HEK293 (cell line): ENCODE results near the gene SYNJ2BP.
A peak's percentile ranks its signal among the peaks of the same experiment; 100 is the strongest.

Source experiments
- PRDM10 ChIP-seq: fragments of 450-650 bp; formaldehyde crosslinking; IDR thresholded peaks from 2 replicates; pipeline ENCODE4 v1.5.1; 2016; ENCODE audit warnings: missing biosample characterization, missing genetic modification characterization
- PRDM2 ChIP-seq: fragments of 450-650 bp; formaldehyde crosslinking; IDR thresholded peaks from 2 replicates; pipeline ENCODE4 v1.5.1; 2016; ENCODE audit warnings: missing biosample characterization, missing genetic modification characterization, borderline replicate concordance
- ZBTB11 ChIP-seq: fragments of 450-650 bp; formaldehyde crosslinking; conservative IDR thresholded peaks from 2 replicates; pipeline ENCODE4 v1.5.1; 2016; ENCODE audit warnings: low read depth, missing biosample characterization, missing genetic modification characterization
- ZBTB48 ChIP-seq: fragments of 450-650 bp; formaldehyde crosslinking; IDR thresholded peaks from 2 replicates; pipeline ENCODE4 v1.5.1; 2016; ENCODE audit warnings: missing biosample characterization, missing genetic modification characterization
- ZBTB6 ChIP-seq: fragments of 450-650 bp; formaldehyde crosslinking; IDR thresholded peaks from 2 replicates; pipeline ENCODE4 v1.5.1; 2017; ENCODE audit warnings: missing biosample characterization, missing genetic modification characterization
- ZNF132 ChIP-seq: fragments of 450-650 bp; formaldehyde crosslinking; IDR thresholded peaks from 2 replicates; pipeline ENCODE4 v1.5.1; 2017; ENCODE audit warnings: missing biosample characterization, missing genetic modification characterization, borderline replicate concordance
- ZNF16 ChIP-seq: fragments of 450-650 bp; formaldehyde crosslinking; IDR thresholded peaks from 2 replicates; pipeline ENCODE4 v1.5.1; 2016; ENCODE audit warnings: low read depth, missing biosample characterization, missing genetic modification characterization
- ZNF175 ChIP-seq: fragments of 450-650 bp; formaldehyde crosslinking; IDR thresholded peaks from 2 replicates; pipeline ENCODE4 v1.5.1; 2016; ENCODE audit warnings: missing biosample characterization, missing genetic modification characterization
- ZNF221 ChIP-seq: fragments of 450-650 bp; formaldehyde crosslinking; IDR thresholded peaks from 2 replicates; pipeline ENCODE4 v1.5.1; 2017; ENCODE audit warnings: missing biosample characterization, missing genetic modification characterization, borderline replicate concordance
- ZNF280C ChIP-seq: fragments of 450-650 bp; formaldehyde crosslinking; IDR thresholded peaks from 2 replicates; pipeline ENCODE4 v1.5.1; 2016; ENCODE audit warnings: missing biosample characterization, missing genetic modification characterization
- ZNF335 ChIP-seq: fragments of 450-650 bp; formaldehyde crosslinking; conservative IDR thresholded peaks from 2 replicates; pipeline ENCODE4 v1.5.1; 2016; ENCODE audit warnings: missing biosample characterization, missing genetic modification characterization
- ZNF423 ChIP-seq: fragments of 450-650 bp; formaldehyde crosslinking; IDR thresholded peaks from 2 replicates; pipeline ENCODE4 v1.5.1; 2016; ENCODE audit warnings: missing biosample characterization, missing genetic modification characterization
- ZNF48 ChIP-seq: fragments of 450-650 bp; formaldehyde crosslinking; IDR thresholded peaks from 2 replicates; pipeline ENCODE4 v1.5.1; 2016; ENCODE audit warnings: missing biosample characterization, missing genetic modification characterization
- ZNF488 ChIP-seq: fragments of 450-650 bp; formaldehyde crosslinking; IDR thresholded peaks from 2 replicates; pipeline ENCODE4 v1.5.1; 2016; ENCODE audit warnings: missing biosample characterization, missing genetic modification characterization
- ZNF623 ChIP-seq: fragments of 450-650 bp; formaldehyde crosslinking; IDR thresholded peaks from 2 replicates; pipeline ENCODE4 v1.5.1; 2016; ENCODE audit warnings: missing biosample characterization, missing genetic modification characterization
- ZNF654 ChIP-seq: fragments of 450-650 bp; formaldehyde crosslinking; IDR thresholded peaks from 2 replicates; pipeline ENCODE4 v1.5.1; 2016; ENCODE audit warnings: low read depth, missing biosample characterization, missing genetic modification characterization
- ZNF791 ChIP-seq: fragments of 450-650 bp; formaldehyde crosslinking; IDR thresholded peaks from 2 replicates; pipeline ENCODE4 v1.5.1; 2016; ENCODE audit warnings: missing biosample characterization, missing genetic modification characterization
- ZNF837 ChIP-seq: fragments of 450-650 bp; formaldehyde crosslinking; IDR thresholded peaks from 2 replicates; pipeline ENCODE4 v1.5.1; 2016; ENCODE audit warnings: missing biosample characterization, missing genetic modification characterization
- ZSCAN30 ChIP-seq: fragments of 450-650 bp; IDR thresholded peaks from 2 replicates; pipeline ENCODE4 v1.5.1; 2018; ENCODE audit warnings: missing biosample characterization, mild to moderate bottlenecking, missing genetic modification characterization, moderate library complexity
- ZSCAN4 ChIP-seq: fragments of 450-650 bp; formaldehyde crosslinking; IDR thresholded peaks from 2 replicates; pipeline ENCODE4 v1.5.1; 2017; ENCODE audit warnings: missing biosample characterization, missing genetic modification characterization
- ZXDB ChIP-seq: fragments of 450-650 bp; formaldehyde crosslinking; IDR thresholded peaks from 2 replicates; pipeline ENCODE4 v1.5.1; 2016; ENCODE audit warnings: missing biosample characterization, missing genetic modification characterization

The SYNJ2BP gene

GRCh38 chr14:70416725-70417349, at the start of gene SYNJ2BP (continued):
- TF ChIP-seq PRDM2 (tag by site-specific recombination) (no peak), ZBTB11 (peak; percentile 86), ZNF791 (tag by site-specific recombination) (no peak), ZNF623 (tag by site-specific recombination) (no peak), ZNF132 (tag by site-specific recombination) (no peak), ZXDB (tag by site-specific recombination) (peak; percentile 59), ZNF16 (tag by site-specific recombination) (no peak), ZNF423 (no peak), ZNF175 (tag by site-specific recombination) (no peak), ZNF488 (no peak), ZNF280C (tag by site-specific recombination) (no peak), ZNF837 (no peak), ZSCAN30 (tag by site-specific recombination) (no peak), ZBTB48 (tag by site-specific recombination) (no peak), ZNF335 (tag by site-specific recombination) (peak; percentile 65), PRDM10 (tag by site-specific recombination) (no peak), ZNF654 (tag by site-specific recombination) (no peak), ZNF221 (tag by site-specific recombination) (no peak), ZSCAN4 (tag by site-specific recombination) (no peak), ZBTB6 (tag by site-specific recombination) (no peak), ZNF48 (tag by site-specific recombination) (no peak)
